Activated CD8-positive, alpha-beta T cell treated with anti-CD3 and anti-CD28 coated beads for 36 hours (primary cell): ENCODE results near the gene PCDHB8. TPM values are rescaled to one million over a fixed set of nuclear protein-coding genes. Genes with fewer than 3 reads are reported as not detected.
A peak's percentile ranks its signal among the peaks of the same experiment; 100 is the strongest.
"Not testable (repeated sequence)": the region's sequence is repeated elsewhere in the genome, so short reads cannot be mapped to it uniquely, and the experiment has no call there.

Experiments
- ATAC-seq: fragments of 200-7000 bp; cut with Tn5 transposase; one replicate; pipeline ENCODE4 v1.10.0; 2021; ENCODE audit warnings: mild to moderate bottlenecking, moderate library complexity
- CTCF ChIA-PET: fragments of 350-600 bp; sonication (Branson Sonifier 250); formaldehyde crosslinking; loops from one replicate; lab custom pipeline; 2021; ENCODE audit warnings: antibody characterized with exemption; lab: Charles Lee
- POLR2A ChIA-PET: fragments of 350-600 bp; sonication (Branson Sonifier 250); formaldehyde crosslinking; loops from one replicate; lab custom pipeline; 2021; ENCODE audit warnings: antibody characterized with exemption; lab: Charles Lee
- DNase-seq: peaks from one replicate; pipeline ENCODE4 v3.0.0-alpha.2; 2020
- H3K27ac Mint-ChIP-seq: one replicate; pipeline ENCODE4 v1.8.0; 2021; ENCODE audit warnings: mild to moderate bottlenecking, mixed read lengths
- H3K27me3 Mint-ChIP-seq: one replicate; pipeline ENCODE4 v1.8.0; 2021; ENCODE audit warnings: mixed read lengths
- H3K36me3 Mint-ChIP-seq: one replicate; pipeline ENCODE4 v1.8.0; 2021; ENCODE audit warnings: low read depth, mixed read lengths
- H3K4me1 Mint-ChIP-seq: one replicate; pipeline ENCODE4 v1.8.0; 2021; ENCODE audit warnings: low read depth, mixed read lengths
- H3K4me3 Mint-ChIP-seq: one replicate; pipeline ENCODE4 v1.8.0; 2021; ENCODE audit warnings: mild to moderate bottlenecking, moderate library complexity, mixed read lengths
- H3K9me3 Mint-ChIP-seq: one replicate; pipeline ENCODE4 v1.8.0; 2021; ENCODE audit warnings: mixed read lengths
- intact Hi-C: fragments of 100-400 bp; cut with micrococcal nuclease; formaldehyde crosslinking; loops from one replicate; pipeline ENCODE4 v1.10.0; 2022
- total RNA-seq, 2 experiments: library from RNA; stranded (reverse); gene quantifications; one replicate each; pipeline ENCODE4 v1.2.3, GENCODE V29; 2021
- TF ChIP-seq, protein P1 (sequence below): fragments of 200-600 bp; IDR thresholded peaks from one replicate; pipeline ENCODE4 v1.8.0; 2022; ENCODE audit warnings: antibody characterized with exemption, mild to moderate bottlenecking

Gene PCDHB8
- not detected for total RNA-seq

DNA sequence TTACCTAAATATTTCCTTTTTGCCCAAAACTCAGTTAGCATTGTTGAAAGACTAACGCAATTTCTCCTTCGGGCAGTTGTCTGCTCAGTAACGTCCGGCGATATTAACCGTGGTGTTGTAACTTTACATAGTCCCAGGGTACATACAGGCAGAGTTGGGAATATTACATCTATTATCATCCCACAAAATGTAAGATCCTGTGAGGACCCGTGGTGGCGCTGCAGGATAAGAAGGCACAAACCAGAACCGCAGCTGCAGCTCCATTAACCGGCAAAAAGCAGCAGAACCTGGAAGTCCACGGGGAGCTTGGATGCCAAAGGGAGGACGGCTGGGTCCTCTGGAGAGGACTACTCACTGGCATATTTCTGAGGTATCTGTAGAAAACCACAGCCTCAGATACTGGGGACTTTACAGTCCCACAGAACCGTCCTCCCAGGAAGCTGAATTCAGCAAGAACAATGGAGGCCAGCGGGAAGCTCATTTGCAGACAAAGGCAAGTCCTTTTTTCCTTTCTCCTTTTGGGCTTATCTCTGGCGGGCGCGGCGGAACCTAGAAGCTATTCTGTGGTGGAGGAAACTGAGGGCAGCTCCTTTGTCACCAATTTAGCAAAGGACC is at the start of gene PCDHB8:
Gene PCDHB8 (plus strand): TSS at position 214 of the 615 bp plus-strand sequence. CDS start 245 bp downstream, at position 459.
- peaks cover 28% of the 10 kb centered on the region for H3K27me3 Mint-ChIP-seq
- CTCF ChIA-PET: interaction anchor here (1.8 kb wide), 1 partner anchor 10 kb away, joined by 11 read pairs; the partner anchor contains the start of gene PCDHB9
- H3K4me3 Mint-ChIP-seq, DNase-seq, H3K27ac Mint-ChIP-seq, H3K4me1 Mint-ChIP-seq, intact Hi-C loops, H3K36me3 Mint-ChIP-seq, POLR2A ChIA-PET, ATAC-seq: not testable (repeated sequence)
- peaks cover 19% of the 10 kb centered on the region for H3K9me3 Mint-ChIP-seq

DNA sequence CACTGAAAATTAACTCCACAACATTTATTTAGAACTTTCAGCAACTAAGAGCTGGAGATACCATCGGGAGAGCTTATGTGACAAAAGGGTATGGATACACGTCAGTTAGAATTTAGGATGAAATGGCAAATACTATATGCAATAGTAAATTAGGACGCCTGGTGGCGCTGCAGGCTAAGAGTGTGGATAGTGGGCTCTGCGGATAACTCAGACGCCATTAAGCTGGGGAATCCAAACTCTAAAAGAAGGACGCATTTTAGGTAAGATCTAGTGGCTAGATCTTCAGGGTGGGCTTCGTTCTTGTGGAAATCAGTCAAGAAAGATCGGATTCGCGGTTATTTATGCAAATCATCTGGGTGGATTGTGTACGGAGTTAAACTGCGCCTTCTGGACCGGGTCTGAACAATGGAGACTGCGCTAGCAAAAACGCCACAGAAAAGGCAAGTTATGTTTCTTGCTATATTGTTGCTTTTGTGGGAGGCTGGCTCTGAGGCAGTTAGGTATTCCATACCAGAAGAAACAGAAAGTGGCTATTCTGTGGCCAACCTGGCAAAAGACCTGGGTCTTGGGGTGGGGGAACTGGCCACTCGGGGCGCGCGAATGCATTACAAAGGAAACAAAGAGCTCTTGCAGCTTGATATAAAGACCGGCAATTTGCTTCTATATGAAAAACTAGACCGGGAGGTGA is 42.4 kb upstream of the PCDHB8 start, which contains the start of gene PCDHB5:
Gene PCDHB5 (plus strand): TSS at position 177 of the 688 bp plus-strand sequence. CDS start 229 bp downstream, at position 406.
- ATAC-seq: no peak
- TF ChIP-seq, protein P1, sequence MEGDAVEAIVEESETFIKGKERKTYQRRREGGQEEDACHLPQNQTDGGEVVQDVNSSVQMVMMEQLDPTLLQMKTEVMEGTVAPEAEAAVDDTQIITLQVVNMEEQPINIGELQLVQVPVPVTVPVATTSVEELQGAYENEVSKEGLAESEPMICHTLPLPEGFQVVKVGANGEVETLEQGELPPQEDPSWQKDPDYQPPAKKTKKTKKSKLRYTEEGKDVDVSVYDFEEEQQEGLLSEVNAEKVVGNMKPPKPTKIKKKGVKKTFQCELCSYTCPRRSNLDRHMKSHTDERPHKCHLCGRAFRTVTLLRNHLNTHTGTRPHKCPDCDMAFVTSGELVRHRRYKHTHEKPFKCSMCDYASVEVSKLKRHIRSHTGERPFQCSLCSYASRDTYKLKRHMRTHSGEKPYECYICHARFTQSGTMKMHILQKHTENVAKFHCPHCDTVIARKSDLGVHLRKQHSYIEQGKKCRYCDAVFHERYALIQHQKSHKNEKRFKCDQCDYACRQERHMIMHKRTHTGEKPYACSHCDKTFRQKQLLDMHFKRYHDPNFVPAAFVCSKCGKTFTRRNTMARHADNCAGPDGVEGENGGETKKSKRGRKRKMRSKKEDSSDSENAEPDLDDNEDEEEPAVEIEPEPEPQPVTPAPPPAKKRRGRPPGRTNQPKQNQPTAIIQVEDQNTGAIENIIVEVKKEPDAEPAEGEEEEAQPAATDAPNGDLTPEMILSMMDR: peak; percentile 17
- peaks cover 23% of the 10 kb centered on the region for H3K9me3 Mint-ChIP-seq
- DNase-seq: peak; percentile 19
- no peak within 1 kb of the TSS for H3K27ac Mint-ChIP-seq
- peaks cover 12% of the 10 kb centered on the region for H3K27me3 Mint-ChIP-seq
- ChIA-PET POLR2A (no interaction called here), CTCF (interaction anchor here (1.1 kb wide), 1 partner anchor 20 kb away, joined by 3 read pairs; no protein-coding TSS in a partner anchor)
- H3K4me1 Mint-ChIP-seq: peaks cover 1% of the 10 kb centered on the region
- intact Hi-C loops: no loop called here
- H3K4me3 Mint-ChIP-seq: no peak within 1 kb of the TSS
- H3K36me3 Mint-ChIP-seq: peaks cover 4% of the 10 kb centered on the region

DNA sequence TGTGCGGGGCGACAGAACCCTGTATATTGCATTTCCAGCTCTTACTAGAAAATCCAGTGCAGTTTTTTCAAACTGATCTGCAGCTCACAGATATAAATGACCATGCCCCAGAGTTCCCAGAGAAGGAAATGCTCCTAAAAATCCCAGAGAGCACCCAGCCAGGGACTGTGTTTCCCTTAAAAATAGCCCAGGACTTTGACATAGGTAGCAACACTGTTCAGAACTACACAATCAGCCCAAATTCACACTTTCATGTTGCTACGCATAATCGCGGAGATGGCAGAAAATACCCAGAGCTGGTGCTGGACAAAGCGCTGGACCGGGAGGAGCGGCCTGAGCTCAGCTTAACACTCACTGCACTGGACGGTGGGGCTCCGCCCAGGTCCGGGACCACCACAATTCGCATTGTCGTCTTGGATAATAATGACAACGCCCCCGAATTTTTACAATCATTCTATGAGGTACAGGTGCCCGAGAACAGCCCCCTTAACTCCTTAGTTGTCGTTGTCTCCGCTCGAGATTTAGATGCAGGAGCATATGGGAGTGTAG is 41.8 kb upstream of the PCDHB8 start:
- POLR2A ChIA-PET: no interaction called here
- H3K9me3 Mint-ChIP-seq: peaks cover 23% of the 10 kb centered on the region
- H3K4me3 Mint-ChIP-seq: no peak overlapping the region

DNA sequence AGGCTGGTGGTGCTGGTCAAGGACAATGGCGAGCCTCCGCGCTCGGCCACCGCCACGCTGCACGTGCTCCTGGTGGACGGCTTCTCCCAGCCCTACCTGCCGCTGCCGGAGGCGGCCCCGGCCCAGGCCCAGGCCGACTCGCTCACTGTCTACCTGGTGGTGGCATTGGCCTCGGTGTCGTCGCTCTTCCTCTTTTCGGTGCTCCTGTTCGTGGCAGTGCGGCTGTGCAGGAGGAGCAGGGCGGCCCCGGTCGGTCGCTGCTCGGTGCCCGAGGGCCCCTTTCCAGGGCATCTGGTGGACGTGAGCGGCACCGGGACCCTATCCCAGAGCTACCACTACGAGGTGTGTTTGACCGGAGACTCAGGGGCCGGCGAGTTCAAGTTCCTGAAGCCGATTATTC is 40.2 kb upstream of the PCDHB8 start:
- CTCF ChIA-PET, DNase-seq, POLR2A ChIA-PET, H3K36me3 Mint-ChIP-seq, H3K4me3 Mint-ChIP-seq, H3K27ac Mint-ChIP-seq, ATAC-seq, H3K4me1 Mint-ChIP-seq, intact Hi-C loops: not testable (repeated sequence)
- peaks cover 23% of the 10 kb centered on the region for H3K9me3 Mint-ChIP-seq
- peaks cover 12% of the 10 kb centered on the region for H3K27me3 Mint-ChIP-seq

More for the DNA sequence above, 41.8 kb upstream of the PCDHB8 start:
- Mint-ChIP-seq H3K36me3 (peaks cover 4% of the 10 kb centered on the region), H3K27me3 (peaks cover 12% of the 10 kb centered on the region), H3K27ac (no peak overlapping the region), H3K4me1 (peaks cover 1% of the 10 kb centered on the region)
- DNase-seq: no peak
- CTCF ChIA-PET: interaction anchor here (1.1 kb wide), 1 partner anchor 20 kb away, joined by 3 read pairs; no protein-coding TSS in a partner anchor
- no peak for ATAC-seq
- intact Hi-C loops: no loop called here
- TF ChIP-seq, protein P1: no peak

DNA sequence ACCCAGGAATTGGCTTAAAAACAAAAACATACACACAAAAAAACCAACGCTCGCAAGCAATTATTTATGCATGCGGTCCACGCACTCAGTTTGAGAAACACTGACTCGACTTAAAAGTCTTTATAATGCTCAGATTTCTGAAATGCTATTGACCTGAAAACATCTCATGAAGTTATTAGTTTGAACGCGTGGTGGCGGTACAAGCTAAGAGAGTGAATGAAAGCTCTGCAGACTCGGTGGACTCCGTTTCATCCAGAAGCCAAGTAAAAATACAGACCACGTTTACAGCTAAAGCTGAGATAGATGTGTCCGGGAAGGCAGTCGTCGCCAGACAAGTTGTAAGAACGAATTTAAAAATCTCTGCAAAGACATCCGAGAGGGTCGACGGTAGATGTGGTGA is 27.8 kb upstream of the PCDHB8 start, which contains the start of gene PCDHB6:
Gene PCDHB6 (plus strand): TSS at position 246 of the 400 bp plus-strand sequence. CDS start 201 bp downstream, outside the sequence.
- no peaks in the 10 kb centered on the region for H3K4me1 Mint-ChIP-seq
- peaks cover 17% of the 10 kb centered on the region for H3K36me3 Mint-ChIP-seq
- ATAC-seq (no peak), DNase-seq (peak; percentile 28)
- peaks cover 31% of the 10 kb centered on the region for H3K27me3 Mint-ChIP-seq
- TF ChIP-seq, protein P1: no peak
- H3K9me3 Mint-ChIP-seq: peaks cover 16% of the 10 kb centered on the region
- intact Hi-C loops: no loop called here
- ChIA-PET POLR2A (no interaction called here), CTCF (interaction anchor here (0.9 to 1.3 kb wide), 7 partner anchors 9 to 415 kb away, joined by 3 to 5 read pairs (median 3); partner anchors contain the start of gene PCDHB9)
- H3K4me3 Mint-ChIP-seq: no peak within 1 kb of the TSS
- H3K27ac Mint-ChIP-seq: no peak within 1 kb of the TSS
